ENCODE measurements around the gene LONP2. TPM values are rescaled to one million over a fixed set of nuclear protein-coding genes. Genes with fewer than 3 reads are reported as not detected.

LONP2 gene
- total and polyA plus RNA-seq, 10 of the 15 experiments (the other 5 are each of a cell fraction or from before 2014, with no cell fraction given): 8.3 to 48.0 (median 34.8) TPM

DNA sequence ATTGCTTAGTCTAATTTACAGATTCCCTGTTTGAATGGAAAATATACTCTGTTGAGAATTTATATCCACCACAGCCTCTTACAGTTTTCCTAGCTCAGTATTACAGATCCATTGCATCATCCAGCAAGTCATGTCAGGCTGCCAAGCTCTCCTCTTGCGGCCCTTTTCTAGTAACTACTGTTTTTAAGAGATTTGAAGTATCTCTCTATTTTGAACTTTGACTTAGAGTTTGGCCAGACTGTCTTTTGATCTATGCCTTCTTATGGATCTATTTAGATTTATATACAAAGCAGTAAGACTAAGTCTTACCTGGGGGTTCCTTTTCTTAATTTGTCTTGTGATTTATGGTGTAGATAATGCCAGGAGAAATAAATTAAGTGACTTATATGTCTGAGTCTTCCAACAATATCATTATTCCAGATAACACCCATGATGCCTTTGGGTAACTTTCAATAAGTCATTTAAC is 56.3 kb downstream of the LONP2 start:
- Histone ChIP-seq H3K27me3 (replicated peaks in 1 of 2; ENCODE audit: control insufficient read depth in 2 of 2, insufficient read depth in 2 of 2, low read length in 1 of 2) (no peaks in the 10 kb centered on the region), H3K4me3 (no peak overlapping the region), H3K9ac (ENCODE audit: control insufficient read depth, insufficient read depth, low read length) (no peak overlapping the region), H3K79me2 (ENCODE audit: control insufficient read depth, insufficient read depth, low read length) (no peaks in the 10 kb centered on the region), H3K27ac (ENCODE audit: control insufficient read depth, insufficient read depth) (no peak overlapping the region), H3K9me3 (replicated peaks; ENCODE audit: control insufficient read depth, insufficient read depth, low read length) (no peaks in the 10 kb centered on the region), H2AFZ (ENCODE audit: control insufficient read depth, low read depth, low read length) (no peak overlapping the region), H3K4me1 (ENCODE audit: control insufficient read depth, insufficient read depth, low read length) (no peaks in the 10 kb centered on the region), H3K4me2 (ENCODE audit: control insufficient read depth, insufficient read depth) (no peak overlapping the region), H4K20me1 (ENCODE audit: control insufficient read depth, insufficient read depth) (no peaks in the 10 kb centered on the region), H3K36me3 (ENCODE audit: control insufficient read depth in 2 of 2, insufficient read depth in 2 of 2, low read length in 1 of 2) (peaks cover 5 to 21% of the 10 kb centered on the region in 2 experiments)
- TF ChIP-seq SREBF1 (IDR thresholded peaks at IDR 0.05; ENCODE audit: low read length) (no peak), KLF5 (IDR thresholded peaks at IDR 0.05; ENCODE audit: partially characterized antibody) (no peak), PML (IDR thresholded peaks at IDR 0.05; ENCODE audit: low read length) (no peak), MEF2A (IDR thresholded peaks at IDR 0.05; ENCODE audit: insufficient read depth, low read depth, low read length) (no peak), HCFC1 (IDR thresholded peaks at IDR 0.05; ENCODE audit: low read length) (no peak), MTA3 (IDR thresholded peaks at IDR 0.05; ENCODE audit: borderline replicate concordance, low read length) (no peak), CEBPB (IDR thresholded peaks at IDR 0.05; ENCODE audit: borderline replicate concordance in 1 of 2, low read depth in 2 of 2, low read length in 2 of 2) (no peak), RAD51 (IDR thresholded peaks at IDR 0.05) (no peak), CUX1 (IDR thresholded peaks at IDR 0.05; ENCODE audit: insufficient replicate concordance, low read depth, low read length) (no peak), BRCA1 (IDR thresholded peaks at IDR 0.05; ENCODE audit: low read depth, low read length) (no peak), POLR2AphosphoS2 (IDR thresholded peaks at IDR 0.05; ENCODE audit: low read depth, low read length) (no peak), PAX8 (IDR thresholded peaks at IDR 0.05) (no peak), ETV6 (conservative IDR thresholded peaks at IDR 0.05 in 1 of 2, IDR thresholded peaks at IDR 0.05 in 1 of 2; ENCODE audit: borderline replicate concordance in 1 of 2, low read depth in 1 of 2) (no peak), MEF2B (IDR thresholded peaks at IDR 0.05; ENCODE audit: partially characterized antibody, poor library complexity, severe bottlenecking) (no peak)
- TF ChIP-seq, protein P1, sequence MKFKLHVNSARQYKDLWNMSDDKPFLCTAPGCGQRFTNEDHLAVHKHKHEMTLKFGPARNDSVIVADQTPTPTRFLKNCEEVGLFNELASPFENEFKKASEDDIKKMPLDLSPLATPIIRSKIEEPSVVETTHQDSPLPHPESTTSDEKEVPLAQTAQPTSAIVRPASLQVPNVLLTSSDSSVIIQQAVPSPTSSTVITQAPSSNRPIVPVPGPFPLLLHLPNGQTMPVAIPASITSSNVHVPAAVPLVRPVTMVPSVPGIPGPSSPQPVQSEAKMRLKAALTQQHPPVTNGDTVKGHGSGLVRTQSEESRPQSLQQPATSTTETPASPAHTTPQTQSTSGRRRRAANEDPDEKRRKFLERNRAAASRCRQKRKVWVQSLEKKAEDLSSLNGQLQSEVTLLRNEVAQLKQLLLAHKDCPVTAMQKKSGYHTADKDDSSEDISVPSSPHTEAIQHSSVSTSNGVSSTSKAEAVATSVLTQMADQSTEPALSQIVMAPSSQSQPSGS (IDR thresholded peaks at IDR 0.05; ENCODE audit: low read length): no peak
- TF ChIP-seq, protein P2, sequence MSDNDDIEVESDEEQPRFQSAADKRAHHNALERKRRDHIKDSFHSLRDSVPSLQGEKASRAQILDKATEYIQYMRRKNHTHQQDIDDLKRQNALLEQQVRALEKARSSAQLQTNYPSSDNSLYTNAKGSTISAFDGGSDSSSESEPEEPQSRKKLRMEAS (IDR thresholded peaks at IDR 0.05; ENCODE audit: low read depth, low read length): no peak
- in situ Hi-C loops (cut with MboI): no loop called here
- POLR2A ChIA-PET: no interaction called here
- DNase-seq (ENCODE audit: low read depth, low spot score) (no peak), ATAC-seq (no peak), FAIRE-seq (no peak)
- SMC1A ChIA-PET (ENCODE audit: uncharacterized antibody, unreplicated experiment): no interaction called here
- 95% methylated on average over 1 of the region's 1 CpG for WGBS (ENCODE audit: insufficient coverage, insufficient replicate concordance, low lambda C conversion rate, missing lambda C conversion rate)
- RAD21 ChIA-PET (ENCODE audit: unreplicated experiment): no interaction called here
- BruUV-seq (replicated peaks): no TSS peak
- intact Hi-C loops (cut with micrococcal nuclease; ENCODE audit: unreplicated experiment): no loop called here
- CTCF ChIA-PET: no interaction called here
